NT2/D1 (cell line): ENCODE results near the gene NKAIN2.

Experiments
- DNase-seq: peaks from one replicate; pipeline ENCODE4 v3.0.0-alpha.2; 2011; ENCODE audit warnings: low read depth, low spot score
- H3K27me3 ChIP-seq: 2 replicates; pipeline ENCODE4 v1.6.0; 2011; ENCODE audit warnings: mild to moderate bottlenecking; ENCODE audit not compliant: insufficient read length, insufficient read depth
- H3K36me3 ChIP-seq: 2 replicates; pipeline ENCODE4 v1.6.1; 2011; ENCODE audit warnings: mild to moderate bottlenecking, low read length, mixed read lengths; ENCODE audit not compliant: insufficient read depth, insufficient read length
- H3K4me1 ChIP-seq: 2 replicates; pipeline ENCODE4 v1.5.1; 2011; ENCODE audit not compliant: insufficient read depth, insufficient read length
- H3K4me3 ChIP-seq: 2 replicates; pipeline ENCODE4 v1.5.1; 2011; ENCODE audit warnings: low read depth; ENCODE audit not compliant: insufficient read length
- H3K9ac ChIP-seq: 2 replicates; pipeline ENCODE4 v1.6.0; 2011; ENCODE audit warnings: low read depth; ENCODE audit not compliant: insufficient read length
- H3K9me3 ChIP-seq: 2 replicates; pipeline ENCODE4 v1.5.1; 2011; ENCODE audit warnings: mild to moderate bottlenecking, low read length; ENCODE audit not compliant: insufficient read depth
- SUZ12 ChIP-seq: IDR thresholded peaks from 2 replicates; pipeline ENCODE4 v1.6.1; 2011; ENCODE audit not compliant: insufficient read length, insufficient read depth; ENCODE audit errors: extremely low read depth
- YY1 ChIP-seq: IDR thresholded peaks from 2 replicates; pipeline ENCODE4 v1.6.1; 2011; ENCODE audit not compliant: insufficient read length, insufficient read depth
- ZNF274 ChIP-seq: IDR thresholded peaks from 2 replicates; pipeline ENCODE4 v1.6.1; 2011; ENCODE audit warnings: mild to moderate bottlenecking, low read depth, low read length

Gene NKAIN2

GRCh38 chr6:124355146-124355545, 551.5 kb downstream of the NKAIN2 start:
- no peak for TF ChIP-seq ZNF274
- TF ChIP-seq SUZ12 = no peak
- no peak for TF ChIP-seq YY1
- DNase-seq = no peak

GRCh38 chr6:124356276-124356810, 552.7 kb downstream of the NKAIN2 start:
- Histone ChIP-seq H3K9ac (no peak overlapping the region), H3K36me3 (no peaks in the 10 kb centered on the region), H3K4me1 (no peaks in the 10 kb centered on the region), H3K4me3 (no peak overlapping the region), H3K27me3 (no peaks in the 10 kb centered on the region), H3K9me3 (no peaks in the 10 kb centered on the region)
- TF ChIP-seq ZNF274 (no peak), SUZ12 (no peak), YY1 (no peak)
- DNase-seq = no peak

More at GRCh38 chr6:124355146-124355545, 551.5 kb downstream of the NKAIN2 start:
- Histone ChIP-seq H3K36me3 (no peaks in the 10 kb centered on the region), H3K9me3 (no peaks in the 10 kb centered on the region), H3K27me3 (no peaks in the 10 kb centered on the region), H3K4me1 (no peaks in the 10 kb centered on the region), H3K9ac (no peak overlapping the region), H3K4me3 (no peak overlapping the region)

- Histone ChIP-seq H3K4me3 (no peak overlapping the region), H3K9ac (no peak overlapping the region), H3K36me3 (no peaks in the 10 kb centered on the region), H3K4me1 (no peaks in the 10 kb centered on the region), H3K27me3 (no peaks in the 10 kb centered on the region), H3K9me3 (no peaks in the 10 kb centered on the region)
- TF ChIP-seq SUZ12 (no peak), ZNF274 (no peak), YY1 (no peak)
- DNase-seq = no peak
Observed at GRCh38 chr6:124356811-124357210, 553.1 kb downstream of the NKAIN2 start.

GRCh38 chr6:124368131-124368530, 564.5 kb downstream of the NKAIN2 start:
- H3K9me3 ChIP-seq = no peaks in the 10 kb centered on the region
- H3K36me3 ChIP-seq = no peaks in the 10 kb centered on the region
- no peak overlapping the region for H3K9ac ChIP-seq
- no peak for TF ChIP-seq SUZ12
- no peak for TF ChIP-seq ZNF274
- no peak for TF ChIP-seq YY1
- no peak overlapping the region for H3K4me3 ChIP-seq
- no peak for DNase-seq
- no peaks in the 10 kb centered on the region for H3K4me1 ChIP-seq
- H3K27me3 ChIP-seq = no peaks in the 10 kb centered on the region

GRCh38 chr6:124371974-124372475, 568.4 kb downstream of the NKAIN2 start:
- no peaks in the 10 kb centered on the region for H3K4me1 ChIP-seq
- DNase-seq = no peak
- H3K9ac ChIP-seq = no peak overlapping the region
- H3K27me3 ChIP-seq = no peaks in the 10 kb centered on the region
- no peak overlapping the region for H3K4me3 ChIP-seq
- no peaks in the 10 kb centered on the region for H3K36me3 ChIP-seq
- no peak for TF ChIP-seq YY1
- TF ChIP-seq SUZ12 = no peak
- no peak for TF ChIP-seq ZNF274
- no peaks in the 10 kb centered on the region for H3K9me3 ChIP-seq

- H3K4me3 ChIP-seq = no peak overlapping the region
- H3K4me1 ChIP-seq = no peaks in the 10 kb centered on the region
- H3K27me3 ChIP-seq = no peaks in the 10 kb centered on the region
- no peaks in the 10 kb centered on the region for H3K9me3 ChIP-seq
- TF ChIP-seq SUZ12 (no peak), ZNF274 (no peak), YY1 (no peak)
- no peak overlapping the region for H3K9ac ChIP-seq
- H3K36me3 ChIP-seq = no peaks in the 10 kb centered on the region
- DNase-seq = no peak
Observed at GRCh38 chr6:124373386-124373785, 569.7 kb downstream of the NKAIN2 start.

GRCh38 chr6:124389127-124389526, 585.5 kb downstream of the NKAIN2 start:
- no peak overlapping the region for H3K9ac ChIP-seq
- no peak for DNase-seq
- no peaks in the 10 kb centered on the region for H3K27me3 ChIP-seq
- no peak for TF ChIP-seq ZNF274
- no peak for TF ChIP-seq SUZ12
- no peak for TF ChIP-seq YY1
- no peaks in the 10 kb centered on the region for H3K36me3 ChIP-seq
- H3K9me3 ChIP-seq = no peaks in the 10 kb centered on the region
- no peaks in the 10 kb centered on the region for H3K4me1 ChIP-seq
- H3K4me3 ChIP-seq = no peak overlapping the region
